A549 (cell line): ENCODE results near the gene SLC17A3. TPM values are rescaled to one million over a fixed set of nuclear protein-coding genes. Genes with fewer than 3 reads are reported as not detected.

Source experiments
- ATAC-seq, 2 experiments: fragments of 200-7000 bp in 1 of 2; fragments of >200 bp in 1 of 2; cut with Nextera tagmentation in 1 of 2; cut with Tn5 transposase in 1 of 2; 3 replicates each; pipeline versions ENCODE4 v1.8.0 to v1.9.1; 2018 to 2020; ENCODE audit warnings: mild to moderate bottlenecking in 1 of 2, moderate library complexity in 1 of 2
- CTCF ChIA-PET: fragments of 300-600 bp; sonication (Branson Sonifier 250); formaldehyde crosslinking; extraction: SDS; loops from one replicate; lab custom pipeline; 2021; ENCODE audit warnings: antibody characterized with exemption, inconsistent platforms; lab: Yijun Ruan, JAX
- POLR2A ChIA-PET: fragments of 350-600 bp; formaldehyde crosslinking; extraction: SDS; loops from one replicate; lab custom pipeline; 2021; ENCODE audit warnings: antibody characterized with exemption, inconsistent platforms; lab: Yijun Ruan, JAX
- DNase-seq, 2 experiments: peaks; one replicate each; pipeline versions ENCODE4 v3.0.0 to v3.0.0-alpha.2; 2011 to 2016; ENCODE audit warnings: low read depth in 1 of 2, low spot score in 1 of 2
- FAIRE-seq: peaks from 2 replicates; lab custom pipeline; 2011; peaks lifted over from hg19 to GRCh38; lab: Jason Lieb, UNC
- H3K27ac ChIP-seq, 2 experiments: fragments of >200 bp; sonication (Bioruptor Twin); formaldehyde crosslinking; 3 replicates each; pipeline ENCODE4 v1.5.1; 2016 to 2017
- H3K4me1 ChIP-seq: fragments of >200 bp; sonication (Bioruptor Twin); formaldehyde crosslinking; 3 replicates; pipeline ENCODE4 v1.6.1; 2016
- H3K4me2 ChIP-seq: fragments of >200 bp; sonication (Bioruptor Twin); formaldehyde crosslinking; 3 replicates; pipeline ENCODE4 v1.6.1; 2016
- H3K4me3 ChIP-seq: fragments of >200 bp; sonication (Bioruptor Twin); formaldehyde crosslinking; 3 replicates; pipeline ENCODE4 v1.5.1; 2016
- H3K9me3 ChIP-seq: fragments of >200 bp; sonication (Bioruptor Twin); formaldehyde crosslinking; 3 replicates; pipeline ENCODE4 v1.6.1; 2016
- BHLHE40 ChIP-seq: IDR thresholded peaks from 2 replicates; pipeline ENCODE4 v1.6.1; 2012; ENCODE audit warnings: low read depth, low read length, inconsistent platforms
- CBX2 ChIP-seq: fragments of 200-600 bp; sonication (generic); IDR thresholded peaks from 2 replicates; pipeline ENCODE4 v1.6.1; 2016; ENCODE audit warnings: low read depth, mild to moderate bottlenecking, borderline replicate concordance
- CBX8 ChIP-seq: fragments of 200-600 bp; sonication (generic); IDR thresholded peaks from 2 replicates; pipeline ENCODE4 v1.6.1; 2016
- CEBPB ChIP-seq, 2 experiments: fragments of >200 bp in 1 of 2; sonication (Bioruptor Twin) in 1 of 2; formaldehyde crosslinking in 1 of 2; IDR thresholded peaks; 2 replicates each; pipeline ENCODE4 v1.6.1; 2012 to 2016
- CHD2 ChIP-seq: fragments of 150-350 bp; IDR thresholded peaks from 2 replicates; pipeline ENCODE4 v1.6.1; 2014; ENCODE audit warnings: low read length; ENCODE audit not compliant: partially characterized antibody
- CHD4 ChIP-seq: fragments of 200-600 bp; sonication (generic); IDR thresholded peaks from 2 replicates; pipeline ENCODE4 v1.6.1; 2016; ENCODE audit warnings: antibody characterized with exemption, mild to moderate bottlenecking, borderline replicate concordance
- EHMT2 ChIP-seq: fragments of 200-600 bp; sonication (generic); IDR thresholded peaks from 2 replicates; pipeline ENCODE4 v1.6.1; 2016; ENCODE audit warnings: antibody characterized with exemption, low read depth, mild to moderate bottlenecking, moderate library complexity
- EP300 ChIP-seq, 2 experiments: fragments of >200 bp; sonication (Bioruptor Twin); formaldehyde crosslinking; IDR thresholded peaks; 2 replicates in 1 of 2; 3 replicates in 1 of 2; pipeline ENCODE4 v1.6.1; 2016 to 2017
- ESRRA ChIP-seq: fragments of 150-350 bp; IDR thresholded peaks from 2 replicates; pipeline ENCODE4 v1.6.1; 2014; ENCODE audit warnings: mild to moderate bottlenecking, low read length, borderline replicate concordance
- FOSB ChIP-seq: fragments of 250-450 bp; sonication (Bioruptor Pico); IDR thresholded peaks from 2 replicates; pipeline ENCODE4 v1.5.0; 2020; ENCODE audit warnings: mild to moderate bottlenecking, moderate library complexity
- FOSL2 ChIP-seq, 2 experiments: fragments of 450-650 bp in 1 of 2; fragments of >200 bp in 1 of 2; sonication (Bioruptor Twin) in 1 of 2; formaldehyde crosslinking; IDR thresholded peaks; 2 replicates each; pipeline versions ENCODE4 v1.5.0 to v1.6.1; 2016 to 2020; ENCODE audit warnings: mild to moderate bottlenecking in 1 of 2, moderate library complexity in 1 of 2
- FOXS1 ChIP-seq: fragments of 250-450 bp; sonication (Bioruptor Pico); IDR thresholded peaks from 2 replicates; pipeline ENCODE4 v1.5.0; 2020; ENCODE audit warnings: mild to moderate bottlenecking, moderate library complexity
- GATA3 ChIP-seq: IDR thresholded peaks from 2 replicates; pipeline ENCODE4 v1.6.1; 2012; ENCODE audit warnings: borderline replicate concordance
- HDAC2 ChIP-seq: fragments of 200-600 bp; sonication (generic); IDR thresholded peaks from 2 replicates; pipeline ENCODE4 v1.6.1; 2016
- HEYL ChIP-seq: fragments of 250-450 bp; sonication (Bioruptor Pico); IDR thresholded peaks from 2 replicates; pipeline ENCODE4 v1.8.0; 2021; ENCODE audit warnings: mild to moderate bottlenecking, moderate library complexity
- HOXB13 ChIP-seq: fragments of 250-450 bp; sonication (Bioruptor Pico); IDR thresholded peaks from 2 replicates; pipeline ENCODE4 v1.5.0; 2020; ENCODE audit warnings: low read depth, mild to moderate bottlenecking, moderate library complexity
- JUN ChIP-seq, 2 experiments: fragments of >200 bp; sonication (Bioruptor Twin); formaldehyde crosslinking; IDR thresholded peaks; 2 replicates in 1 of 2; 3 replicates in 1 of 2; pipeline ENCODE4 v1.6.1; 2016 to 2017
- KDM1A ChIP-seq: fragments of 200-600 bp; sonication (generic); IDR thresholded peaks from 2 replicates; pipeline ENCODE4 v1.6.1; 2016; ENCODE audit warnings: low read depth, mild to moderate bottlenecking
- KDM5A ChIP-seq: fragments of 200-600 bp; sonication (generic); IDR thresholded peaks from 2 replicates; pipeline ENCODE4 v1.6.1; 2016; ENCODE audit warnings: antibody characterized with exemption, mild to moderate bottlenecking
- MAFK ChIP-seq: fragments of 450-650 bp; IDR thresholded peaks from 2 replicates; pipeline ENCODE4 v1.6.1; 2014; ENCODE audit not compliant: partially characterized antibody
- MYC ChIP-seq: IDR thresholded peaks from 2 replicates; pipeline ENCODE4 v1.6.1; 2012; ENCODE audit warnings: mild to moderate bottlenecking, inconsistent platforms, low read length, improper control_type of control experiment, borderline replicate concordance
- NFE2L2 ChIP-seq: fragments of 150-350 bp; conservative IDR thresholded peaks from 2 replicates; pipeline ENCODE4 v1.6.1; 2014; ENCODE audit warnings: low read length
- POLR2A ChIP-seq: IDR thresholded peaks from 2 replicates; pipeline ENCODE4 v1.6.1; 2012; ENCODE audit warnings: mild to moderate bottlenecking, low read length
- RAD21 ChIP-seq, 2 experiments: fragments of >200 bp in 1 of 2; sonication (Bioruptor Twin) in 1 of 2; formaldehyde crosslinking in 1 of 2; IDR thresholded peaks in 1 of 2; conservative IDR thresholded peaks in 1 of 2; 2 replicates in 1 of 2; 3 replicates in 1 of 2; pipeline ENCODE4 v1.6.1; 2012 to 2018; ENCODE audit warnings: inconsistent platforms in 1 of 2
- RCOR1 ChIP-seq: fragments of 150-350 bp; IDR thresholded peaks from 2 replicates; pipeline ENCODE4 v1.6.1; 2014; ENCODE audit warnings: antibody characterized with exemption, low read length, low read depth
- RFX5 ChIP-seq: fragments of 450-650 bp; IDR thresholded peaks from 2 replicates; pipeline ENCODE4 v1.7.1; 2014; ENCODE audit warnings: antibody characterized with exemption, mild to moderate bottlenecking, moderate library complexity
- SREBF2 ChIP-seq: fragments of 450-650 bp; IDR thresholded peaks from 2 replicates; pipeline ENCODE4 v1.6.1; 2014; ENCODE audit warnings: mild to moderate bottlenecking, moderate library complexity
- TFCP2L1 ChIP-seq: fragments of 250-450 bp; sonication (Bioruptor Pico); IDR thresholded peaks from 2 replicates; pipeline ENCODE4 v1.5.0; 2021; ENCODE audit warnings: mild to moderate bottlenecking
- ZC3H11A ChIP-seq: fragments of 450-650 bp; IDR thresholded peaks from 2 replicates; pipeline ENCODE4 v1.6.1; 2014; ENCODE audit warnings: antibody characterized with exemption, mild to moderate bottlenecking
- ZNF302 ChIP-seq: fragments of 250-450 bp; sonication (Bioruptor Pico); IDR thresholded peaks from 2 replicates; pipeline ENCODE4 v1.9.0; 2021; ENCODE audit warnings: inconsistent platforms, mild to moderate bottlenecking, moderate library complexity
- ZSCAN20 ChIP-seq: fragments of 250-450 bp; sonication (Bioruptor Pico); IDR thresholded peaks from 2 replicates; pipeline ENCODE4 v1.8.0; 2022; ENCODE audit warnings: mild to moderate bottlenecking, moderate library complexity
- WGBS: methylation state at CpG from one replicate; pipeline ENCODE4 v1.1.6; 2017; ENCODE audit errors: missing lambda C conversion rate; 5-methylcytosine and 5-hydroxymethylcytosine counted together
- polyA plus RNA-seq, 4 experiments: library from polyadenylated mRNA; depleted of rRNA in 3 of 4; stranded (reverse); fragments of >200 nt; fragmentation: RNase III in 1 of 4; extraction: RNeasy Plus Mini Kit Qiagen cat#74134 plus additional on column Dnase treatment in 1 of 4; gene quantifications; 2 replicates in 3 of 4; 3 replicates in 1 of 4; pipeline ENCODE4 v1.2.3, GENCODE V29; 2011 to 2017
- TF ChIP-seq, protein P1 (sequence below): fragments of >200 bp; sonication (Bioruptor Twin); formaldehyde crosslinking; IDR thresholded peaks from 3 replicates; pipeline ENCODE4 v1.6.1; 2016
- TF ChIP-seq, protein P2 (sequence below): fragments of 250-450 bp; sonication (Bioruptor Pico); IDR thresholded peaks from 2 replicates; pipeline ENCODE4 v1.5.0; 2020; ENCODE audit warnings: low read depth, mild to moderate bottlenecking, moderate library complexity
- TF ChIP-seq, protein P3 (sequence below): IDR thresholded peaks from 2 replicates; pipeline ENCODE4 v1.6.1; 2012
- TF ChIP-seq, protein P4 (sequence below): fragments of 150-350 bp; IDR thresholded peaks from 2 replicates; pipeline ENCODE4 v1.6.1; 2014; ENCODE audit warnings: low read depth, mild to moderate bottlenecking, low read length
- TF ChIP-seq, protein P5 (sequence below): fragments of 250-450 bp; sonication (Bioruptor Pico); IDR thresholded peaks from 2 replicates; pipeline ENCODE4 v1.5.0; 2021; ENCODE audit warnings: mild to moderate bottlenecking, moderate library complexity, borderline replicate concordance
- TF ChIP-seq, protein P6 (sequence below): IDR thresholded peaks from 2 replicates; pipeline ENCODE4 v1.6.1; 2012; ENCODE audit warnings: low read depth, borderline replicate concordance
- TF ChIP-seq, protein P7 (sequence below): fragments of 450-650 bp; IDR thresholded peaks from 2 replicates; pipeline ENCODE4 v1.6.1; 2014; ENCODE audit warnings: antibody characterized with exemption

Gene SLC17A3
- polyA plus RNA-seq, 2 of the 4 experiments (the other 2 are of a cell fraction): 5.3 to 7.5 TPM

DNA sequence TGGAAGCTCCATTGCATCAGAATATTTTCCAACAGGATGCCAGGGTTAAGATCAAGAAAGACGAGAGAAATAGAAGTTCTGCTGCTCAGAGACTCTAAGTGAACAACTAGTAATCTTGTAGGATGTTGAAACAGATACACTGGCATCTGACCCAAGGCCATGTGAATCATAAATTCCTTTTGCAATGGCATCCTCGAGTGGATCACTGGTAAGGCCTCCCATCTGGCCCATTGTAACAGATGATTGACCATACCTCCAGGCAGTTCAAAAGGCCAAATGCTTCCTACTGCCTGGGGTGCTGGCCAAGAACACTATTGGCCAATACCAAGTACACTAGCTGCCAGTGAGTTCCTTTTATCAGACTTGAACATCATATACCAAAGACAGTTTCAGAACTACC is 9.9 kb upstream of the SLC17A3 start:
- 14% methylated on average over 2 of the region's 2 CpGs for WGBS
- Histone ChIP-seq H3K27ac (peak overlapping the region; percentile 79 to 88), H3K4me1 (peaks cover 26% of the 10 kb centered on the region), H3K9me3 (no peaks in the 10 kb centered on the region), H3K4me2 (peak overlapping the region; percentile 43), H3K4me3 (no peak overlapping the region)
- CTCF ChIA-PET: no interaction called here
- POLR2A ChIA-PET: no interaction called here
- ATAC-seq: peak; percentile 78 to 87
- peak; percentile 6 to 74 for DNase-seq
- FAIRE-seq: peak; percentile 36
- TF ChIP-seq FOSB (CRISPR knock-in tag): no peak
- TF ChIP-seq CBX8: no peak
- TF ChIP-seq EHMT2: no peak
- TF ChIP-seq ZC3H11A: no peak
- no peak for TF ChIP-seq ZNF302 (CRISPR knock-in tag)
- TF ChIP-seq HEYL (CRISPR knock-in tag): no peak
- TF ChIP-seq NFE2L2: no peak
- TF ChIP-seq JUN (IDR thresholded peaks at IDR 0.05): peak; percentile 50 to 67; a peak in 3 of 5 replicates
- no peak for TF ChIP-seq MAFK
- peak; percentile 57 to 75; a peak in 3 of 5 replicates for TF ChIP-seq EP300 (IDR thresholded peaks at IDR 0.05)
- TF ChIP-seq ESRRA: no peak
- TF ChIP-seq RAD21 (conservative IDR thresholded peaks at IDR 0.05 in 1 of 2, IDR thresholded peaks at IDR 0.05 in 1 of 2): 0 out of 5 replicates have a peak, but pooled peaks of 1 of the 2 experiments have one; percentile 28
- peak; percentile 60 for TF ChIP-seq FOSL2 (IDR thresholded peaks at IDR 0.05)
- TF ChIP-seq FOSL2 (CRISPR knock-in tag; IDR thresholded peaks at IDR 0.05): peak; percentile 56
- TF ChIP-seq CEBPB (IDR thresholded peaks at IDR 0.05): peak; percentile 58 to 76; a peak in 3 of 4 replicates
- TF ChIP-seq POLR2A: no peak
- TF ChIP-seq, protein P1, sequence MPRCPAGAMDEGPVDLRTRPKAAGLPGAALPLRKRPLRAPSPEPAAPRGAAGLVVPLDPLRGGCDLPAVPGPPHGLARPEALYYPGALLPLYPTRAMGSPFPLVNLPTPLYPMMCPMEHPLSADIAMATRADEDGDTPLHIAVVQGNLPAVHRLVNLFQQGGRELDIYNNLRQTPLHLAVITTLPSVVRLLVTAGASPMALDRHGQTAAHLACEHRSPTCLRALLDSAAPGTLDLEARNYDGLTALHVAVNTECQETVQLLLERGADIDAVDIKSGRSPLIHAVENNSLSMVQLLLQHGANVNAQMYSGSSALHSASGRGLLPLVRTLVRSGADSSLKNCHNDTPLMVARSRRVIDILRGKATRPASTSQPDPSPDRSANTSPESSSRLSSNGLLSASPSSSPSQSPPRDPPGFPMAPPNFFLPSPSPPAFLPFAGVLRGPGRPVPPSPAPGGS: 0 out of 3 replicates have a peak, but pooled peaks have one; percentile 52
- TF ChIP-seq, protein P2, sequence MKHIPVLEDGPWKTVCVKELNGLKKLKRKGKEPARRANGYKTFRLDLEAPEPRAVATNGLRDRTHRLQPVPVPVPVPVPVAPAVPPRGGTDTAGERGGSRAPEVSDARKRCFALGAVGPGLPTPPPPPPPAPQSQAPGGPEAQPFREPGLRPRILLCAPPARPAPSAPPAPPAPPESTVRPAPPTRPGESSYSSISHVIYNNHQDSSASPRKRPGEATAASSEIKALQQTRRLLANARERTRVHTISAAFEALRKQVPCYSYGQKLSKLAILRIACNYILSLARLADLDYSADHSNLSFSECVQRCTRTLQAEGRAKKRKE: no peak
- no peak for TF ChIP-seq MYC
- TF ChIP-seq KDM1A: no peak
- TF ChIP-seq, protein P3, sequence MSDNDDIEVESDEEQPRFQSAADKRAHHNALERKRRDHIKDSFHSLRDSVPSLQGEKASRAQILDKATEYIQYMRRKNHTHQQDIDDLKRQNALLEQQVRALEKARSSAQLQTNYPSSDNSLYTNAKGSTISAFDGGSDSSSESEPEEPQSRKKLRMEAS: no peak
- TF ChIP-seq, protein P4, sequence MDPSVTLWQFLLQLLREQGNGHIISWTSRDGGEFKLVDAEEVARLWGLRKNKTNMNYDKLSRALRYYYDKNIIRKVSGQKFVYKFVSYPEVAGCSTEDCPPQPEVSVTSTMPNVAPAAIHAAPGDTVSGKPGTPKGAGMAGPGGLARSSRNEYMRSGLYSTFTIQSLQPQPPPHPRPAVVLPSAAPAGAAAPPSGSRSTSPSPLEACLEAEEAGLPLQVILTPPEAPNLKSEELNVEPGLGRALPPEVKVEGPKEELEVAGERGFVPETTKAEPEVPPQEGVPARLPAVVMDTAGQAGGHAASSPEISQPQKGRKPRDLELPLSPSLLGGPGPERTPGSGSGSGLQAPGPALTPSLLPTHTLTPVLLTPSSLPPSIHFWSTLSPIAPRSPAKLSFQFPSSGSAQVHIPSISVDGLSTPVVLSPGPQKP: no peak
- TF ChIP-seq SREBF2: no peak
- TF ChIP-seq TFCP2L1: no peak
- TF ChIP-seq CBX2: no peak
- TF ChIP-seq BHLHE40: no peak
- no peak for TF ChIP-seq CHD4
- 0 out of 2 replicates have a peak, but pooled peaks have one; percentile 19 for TF ChIP-seq GATA3
- no peak for TF ChIP-seq RCOR1
- TF ChIP-seq KDM5A: no peak
- TF ChIP-seq FOXS1: no peak
- no peak for TF ChIP-seq RFX5
- no peak for TF ChIP-seq HDAC2
- TF ChIP-seq, protein P5, sequence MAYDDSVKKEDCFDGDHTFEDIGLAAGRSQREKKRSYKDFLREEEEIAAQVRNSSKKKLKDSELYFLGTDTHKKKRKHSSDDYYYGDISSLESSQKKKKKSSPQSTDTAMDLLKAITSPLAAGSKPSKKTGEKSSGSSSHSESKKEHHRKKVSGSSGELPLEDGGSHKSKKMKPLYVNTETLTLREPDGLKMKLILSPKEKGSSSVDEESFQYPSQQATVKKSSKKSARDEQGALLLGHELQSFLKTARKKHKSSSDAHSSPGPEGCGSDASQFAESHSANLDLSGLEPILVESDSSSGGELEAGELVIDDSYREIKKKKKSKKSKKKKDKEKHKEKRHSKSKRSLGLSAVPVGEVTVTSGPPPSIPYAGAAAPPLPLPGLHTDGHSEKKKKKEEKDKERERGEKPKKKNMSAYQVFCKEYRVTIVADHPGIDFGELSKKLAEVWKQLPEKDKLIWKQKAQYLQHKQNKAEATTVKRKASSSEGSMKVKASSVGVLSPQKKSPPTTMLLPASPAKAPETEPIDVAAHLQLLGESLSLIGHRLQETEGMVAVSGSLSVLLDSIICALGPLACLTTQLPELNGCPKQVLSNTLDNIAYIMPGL (CRISPR knock-in tag): no peak
- no peak for TF ChIP-seq CHD2
- TF ChIP-seq, protein P6, sequence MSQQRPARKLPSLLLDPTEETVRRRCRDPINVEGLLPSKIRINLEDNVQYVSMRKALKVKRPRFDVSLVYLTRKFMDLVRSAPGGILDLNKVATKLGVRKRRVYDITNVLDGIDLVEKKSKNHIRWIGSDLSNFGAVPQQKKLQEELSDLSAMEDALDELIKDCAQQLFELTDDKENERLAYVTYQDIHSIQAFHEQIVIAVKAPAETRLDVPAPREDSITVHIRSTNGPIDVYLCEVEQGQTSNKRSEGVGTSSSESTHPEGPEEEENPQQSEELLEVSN: no peak
- TF ChIP-seq, protein P7, sequence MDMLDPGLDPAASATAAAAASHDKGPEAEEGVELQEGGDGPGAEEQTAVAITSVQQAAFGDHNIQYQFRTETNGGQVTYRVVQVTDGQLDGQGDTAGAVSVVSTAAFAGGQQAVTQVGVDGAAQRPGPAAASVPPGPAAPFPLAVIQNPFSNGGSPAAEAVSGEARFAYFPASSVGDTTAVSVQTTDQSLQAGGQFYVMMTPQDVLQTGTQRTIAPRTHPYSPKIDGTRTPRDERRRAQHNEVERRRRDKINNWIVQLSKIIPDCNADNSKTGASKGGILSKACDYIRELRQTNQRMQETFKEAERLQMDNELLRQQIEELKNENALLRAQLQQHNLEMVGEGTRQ: no peak
- TF ChIP-seq ZSCAN20 (CRISPR knock-in tag): no peak
- TF ChIP-seq HOXB13 (CRISPR knock-in tag): no peak
